Measurements from ENCODE around the gene COPS7B. TPM values are rescaled to one million over a fixed set of nuclear protein-coding genes. Genes with fewer than 3 reads are reported as not detected.

The COPS7B gene
- total and polyA plus RNA-seq, 4 donors = 8.7 to 13.5 (median 10.3) TPM

DNA sequence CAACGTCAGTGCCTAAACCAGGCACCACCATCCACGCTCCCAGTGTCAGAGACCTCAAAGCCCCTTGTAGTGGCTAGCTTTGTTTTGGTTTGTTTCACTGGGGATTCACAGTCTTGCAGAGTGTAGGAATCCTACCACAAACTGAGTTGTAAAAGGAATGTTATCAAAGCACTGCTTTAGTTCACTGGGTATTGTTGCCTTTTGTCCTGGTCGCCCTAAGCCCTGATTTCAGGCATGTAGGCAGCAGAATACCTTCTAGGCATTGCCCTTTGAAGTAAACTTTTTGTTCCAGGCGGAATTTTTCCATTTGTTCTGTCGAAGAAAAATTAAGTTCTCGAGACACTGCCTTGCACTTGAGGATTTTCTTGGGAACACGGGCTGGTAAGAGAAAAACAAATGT lies 48.5 kb upstream of the COPS7B start (continued):
- no peak for TF ChIP-seq RAD21 (IDR thresholded peaks at IDR 0.05)
- no peak for TF ChIP-seq HNF4A (conservative IDR thresholded peaks at IDR 0.05)

DNA sequence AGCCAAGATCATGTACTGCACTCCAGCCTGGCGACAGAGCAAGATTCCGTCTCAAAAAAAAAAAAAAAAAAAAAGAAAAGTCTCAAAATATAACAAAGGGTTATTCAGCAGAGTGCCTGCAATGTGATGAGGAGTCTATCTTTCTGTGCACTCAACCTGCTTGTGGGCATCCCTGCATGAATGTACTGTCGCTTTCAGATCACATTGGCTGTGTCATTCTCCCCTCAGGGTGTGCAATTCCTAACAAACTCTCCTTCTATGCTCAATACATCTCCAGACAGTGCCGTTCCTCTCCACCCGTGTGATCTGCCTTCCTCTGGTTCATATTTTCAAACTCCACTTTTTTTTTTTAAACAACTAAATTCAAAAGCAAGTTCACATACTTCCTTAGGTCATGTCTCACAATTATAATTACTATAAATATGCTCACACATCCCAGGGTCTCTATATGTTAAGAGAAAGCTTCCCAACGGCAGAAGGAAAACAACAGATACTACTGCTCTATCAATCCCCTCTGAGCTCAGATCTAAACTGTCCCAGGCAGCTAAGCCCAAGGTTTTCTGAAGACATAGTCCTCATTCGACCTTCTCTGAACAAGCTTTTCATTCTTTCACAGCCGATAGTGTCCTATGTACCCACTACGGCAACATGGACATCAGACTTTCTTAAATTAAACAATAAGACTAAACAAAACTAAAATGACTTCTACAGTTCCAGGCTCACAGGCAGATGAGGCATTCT lies 42.7 kb upstream of the COPS7B start:
- 78% methylated on average over 9 of the region's 9 CpGs for WGBS
- Histone ChIP-seq H3K9ac (ENCODE audit: low read depth in 1 of 2, low read length in 2 of 2) (no peak overlapping the region), H3K4me3 (ENCODE audit: low read depth in 1 of 3, low read length in 3 of 3) (no peak overlapping the region)

DNA sequence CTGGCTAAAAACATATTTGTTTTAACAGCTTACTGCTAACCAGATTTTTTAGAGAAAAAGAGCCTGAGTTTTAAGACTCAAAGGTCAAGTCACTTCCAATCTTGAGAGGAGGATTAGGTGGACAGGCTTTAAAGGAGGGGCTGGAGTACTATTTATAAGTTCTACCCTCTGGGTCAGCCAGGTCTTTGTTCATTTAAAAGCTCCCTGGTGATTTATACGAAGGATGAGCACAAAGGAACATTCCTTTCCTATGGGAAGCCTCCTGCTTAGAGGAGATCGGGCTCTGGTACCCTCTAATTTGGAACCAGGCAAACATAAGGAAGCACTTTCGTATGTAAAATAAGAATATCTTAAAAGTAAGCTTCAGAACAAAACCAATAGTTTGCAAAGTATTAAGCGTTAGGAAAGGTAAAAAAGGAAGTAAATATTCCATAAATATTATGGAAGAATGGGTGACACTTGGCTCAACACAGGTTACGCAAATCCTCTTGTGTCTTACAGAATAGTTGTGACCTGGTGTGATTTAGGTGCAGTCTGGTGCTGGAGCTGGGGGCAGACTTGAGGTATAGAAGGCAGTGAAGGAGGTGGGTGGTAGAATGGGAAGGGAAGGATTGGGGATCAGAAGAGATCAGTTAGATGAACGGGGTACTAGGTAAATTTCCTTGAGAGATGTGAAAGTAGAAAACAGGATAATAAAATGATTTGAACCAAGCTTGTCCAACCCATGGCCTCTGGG lies 40.8 kb upstream of the COPS7B start:
- H3K4me3 ChIP-seq (ENCODE audit: low read depth in 1 of 3, low read length in 3 of 3) = no peak overlapping the region
- no peak overlapping the region for H3K27ac ChIP-seq (ENCODE audit: low read depth in 1 of 2, low read length in 2 of 2)
- no peak overlapping the region for H3K9ac ChIP-seq (ENCODE audit: low read depth in 1 of 2, low read length in 2 of 2)
- H3K9me3 ChIP-seq (ENCODE audit: control insufficient read depth in 4 of 4, low read length in 3 of 4) = no peaks in the 10 kb centered on the region
- no peaks in the 10 kb centered on the region for H3K36me3 ChIP-seq (ENCODE audit: control insufficient read depth in 4 of 4, insufficient read depth in 3 of 4, low read depth in 1 of 4, low read length in 3 of 4)
- peaks cover 0 to 4% (median 1%) of the 10 kb centered on the region in 4 donors for H3K4me1 ChIP-seq (ENCODE audit: control insufficient read depth in 4 of 4, insufficient read depth in 4 of 4, low read length in 3 of 4)
- TF ChIP-seq, protein P1, sequence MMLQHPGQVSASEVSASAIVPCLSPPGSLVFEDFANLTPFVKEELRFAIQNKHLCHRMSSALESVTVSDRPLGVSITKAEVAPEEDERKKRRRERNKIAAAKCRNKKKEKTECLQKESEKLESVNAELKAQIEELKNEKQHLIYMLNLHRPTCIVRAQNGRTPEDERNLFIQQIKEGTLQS (IDR thresholded peaks at IDR 0.05) = no peak
- TF ChIP-seq, protein P2, sequence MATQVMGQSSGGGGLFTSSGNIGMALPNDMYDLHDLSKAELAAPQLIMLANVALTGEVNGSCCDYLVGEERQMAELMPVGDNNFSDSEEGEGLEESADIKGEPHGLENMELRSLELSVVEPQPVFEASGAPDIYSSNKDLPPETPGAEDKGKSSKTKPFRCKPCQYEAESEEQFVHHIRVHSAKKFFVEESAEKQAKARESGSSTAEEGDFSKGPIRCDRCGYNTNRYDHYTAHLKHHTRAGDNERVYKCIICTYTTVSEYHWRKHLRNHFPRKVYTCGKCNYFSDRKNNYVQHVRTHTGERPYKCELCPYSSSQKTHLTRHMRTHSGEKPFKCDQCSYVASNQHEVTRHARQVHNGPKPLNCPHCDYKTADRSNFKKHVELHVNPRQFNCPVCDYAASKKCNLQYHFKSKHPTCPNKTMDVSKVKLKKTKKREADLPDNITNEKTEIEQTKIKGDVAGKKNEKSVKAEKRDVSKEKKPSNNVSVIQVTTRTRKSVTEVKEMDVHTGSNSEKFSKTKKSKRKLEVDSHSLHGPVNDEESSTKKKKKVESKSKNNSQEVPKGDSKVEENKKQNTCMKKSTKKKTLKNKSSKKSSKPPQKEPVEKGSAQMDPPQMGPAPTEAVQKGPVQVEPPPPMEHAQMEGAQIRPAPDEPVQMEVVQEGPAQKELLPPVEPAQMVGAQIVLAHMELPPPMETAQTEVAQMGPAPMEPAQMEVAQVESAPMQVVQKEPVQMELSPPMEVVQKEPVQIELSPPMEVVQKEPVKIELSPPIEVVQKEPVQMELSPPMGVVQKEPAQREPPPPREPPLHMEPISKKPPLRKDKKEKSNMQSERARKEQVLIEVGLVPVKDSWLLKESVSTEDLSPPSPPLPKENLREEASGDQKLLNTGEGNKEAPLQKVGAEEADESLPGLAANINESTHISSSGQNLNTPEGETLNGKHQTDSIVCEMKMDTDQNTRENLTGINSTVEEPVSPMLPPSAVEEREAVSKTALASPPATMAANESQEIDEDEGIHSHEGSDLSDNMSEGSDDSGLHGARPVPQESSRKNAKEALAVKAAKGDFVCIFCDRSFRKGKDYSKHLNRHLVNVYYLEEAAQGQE (IDR thresholded peaks at IDR 0.05) = no peak
- TF ChIP-seq EGR1 (IDR thresholded peaks at IDR 0.05; ENCODE audit: low read depth in 2 of 2) (no peak), JUND (IDR thresholded peaks at IDR 0.05) (no peak)
- TF ChIP-seq, protein P3, sequence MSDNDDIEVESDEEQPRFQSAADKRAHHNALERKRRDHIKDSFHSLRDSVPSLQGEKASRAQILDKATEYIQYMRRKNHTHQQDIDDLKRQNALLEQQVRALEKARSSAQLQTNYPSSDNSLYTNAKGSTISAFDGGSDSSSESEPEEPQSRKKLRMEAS (IDR thresholded peaks at IDR 0.05) = no peak
- 89% methylated on average over 6 of the region's 6 CpGs for WGBS
- DNase-seq (ENCODE audit: low spot score) = no peak
- no peaks in the 10 kb centered on the region for H3K27me3 ChIP-seq (ENCODE audit: control insufficient read depth in 4 of 4, insufficient read depth in 4 of 4, low read length in 3 of 4)

More for the DNA sequence above, 42.7 kb upstream of the COPS7B start:
- DNase-seq (ENCODE audit: low spot score) = no peak
- TF ChIP-seq, protein P4, sequence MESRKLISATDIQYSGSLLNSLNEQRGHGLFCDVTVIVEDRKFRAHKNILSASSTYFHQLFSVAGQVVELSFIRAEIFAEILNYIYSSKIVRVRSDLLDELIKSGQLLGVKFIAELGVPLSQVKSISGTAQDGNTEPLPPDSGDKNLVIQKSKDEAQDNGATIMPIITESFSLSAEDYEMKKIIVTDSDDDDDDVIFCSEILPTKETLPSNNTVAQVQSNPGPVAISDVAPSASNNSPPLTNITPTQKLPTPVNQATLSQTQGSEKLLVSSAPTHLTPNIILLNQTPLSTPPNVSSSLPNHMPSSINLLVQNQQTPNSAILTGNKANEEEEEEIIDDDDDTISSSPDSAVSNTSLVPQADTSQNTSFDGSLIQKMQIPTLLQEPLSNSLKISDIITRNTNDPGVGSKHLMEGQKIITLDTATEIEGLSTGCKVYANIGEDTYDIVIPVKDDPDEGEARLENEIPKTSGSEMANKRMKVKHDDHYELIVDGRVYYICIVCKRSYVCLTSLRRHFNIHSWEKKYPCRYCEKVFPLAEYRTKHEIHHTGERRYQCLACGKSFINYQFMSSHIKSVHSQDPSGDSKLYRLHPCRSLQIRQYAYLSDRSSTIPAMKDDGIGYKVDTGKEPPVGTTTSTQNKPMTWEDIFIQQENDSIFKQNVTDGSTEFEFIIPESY (IDR thresholded peaks at IDR 0.05) = no peak
- TF ChIP-seq FOXA2 (IDR thresholded peaks at IDR 0.05) (no peak), NR2F2 (IDR thresholded peaks at IDR 0.05) (no peak), FOXA1 (IDR thresholded peaks at IDR 0.05) (no peak), SP1 (IDR thresholded peaks at IDR 0.05) (no peak), YY1 (IDR thresholded peaks at IDR 0.05) (no peak), RXRA (IDR thresholded peaks at IDR 0.05) (no peak), GABPA (IDR thresholded peaks at IDR 0.05 in 1 of 2, conservative IDR thresholded peaks at IDR 0.05 in 1 of 2) (no peak), EGR1 (IDR thresholded peaks at IDR 0.05; ENCODE audit: low read depth in 2 of 2) (no peak), TAF1 (conservative IDR thresholded peaks at IDR 0.05) (no peak), JUND (IDR thresholded peaks at IDR 0.05) (no peak)
- TF ChIP-seq, protein P5, sequence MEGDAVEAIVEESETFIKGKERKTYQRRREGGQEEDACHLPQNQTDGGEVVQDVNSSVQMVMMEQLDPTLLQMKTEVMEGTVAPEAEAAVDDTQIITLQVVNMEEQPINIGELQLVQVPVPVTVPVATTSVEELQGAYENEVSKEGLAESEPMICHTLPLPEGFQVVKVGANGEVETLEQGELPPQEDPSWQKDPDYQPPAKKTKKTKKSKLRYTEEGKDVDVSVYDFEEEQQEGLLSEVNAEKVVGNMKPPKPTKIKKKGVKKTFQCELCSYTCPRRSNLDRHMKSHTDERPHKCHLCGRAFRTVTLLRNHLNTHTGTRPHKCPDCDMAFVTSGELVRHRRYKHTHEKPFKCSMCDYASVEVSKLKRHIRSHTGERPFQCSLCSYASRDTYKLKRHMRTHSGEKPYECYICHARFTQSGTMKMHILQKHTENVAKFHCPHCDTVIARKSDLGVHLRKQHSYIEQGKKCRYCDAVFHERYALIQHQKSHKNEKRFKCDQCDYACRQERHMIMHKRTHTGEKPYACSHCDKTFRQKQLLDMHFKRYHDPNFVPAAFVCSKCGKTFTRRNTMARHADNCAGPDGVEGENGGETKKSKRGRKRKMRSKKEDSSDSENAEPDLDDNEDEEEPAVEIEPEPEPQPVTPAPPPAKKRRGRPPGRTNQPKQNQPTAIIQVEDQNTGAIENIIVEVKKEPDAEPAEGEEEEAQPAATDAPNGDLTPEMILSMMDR (IDR thresholded peaks at IDR 0.05; ENCODE audit: low read depth, low read length, missing input control) = no peak
- TF ChIP-seq, protein P1 (IDR thresholded peaks at IDR 0.05) = no peak
- Histone ChIP-seq H3K4me1 (ENCODE audit: control insufficient read depth in 4 of 4, insufficient read depth in 4 of 4, low read length in 3 of 4) (peaks cover 0 to 1% (median under 1%) of the 10 kb centered on the region in 4 donors), H3K27me3 (ENCODE audit: control insufficient read depth in 4 of 4, insufficient read depth in 4 of 4, low read length in 3 of 4) (no peaks in the 10 kb centered on the region), H3K36me3 (ENCODE audit: control insufficient read depth in 4 of 4, insufficient read depth in 3 of 4, low read depth in 1 of 4, low read length in 3 of 4) (no peaks in the 10 kb centered on the region), H3K9me3 (ENCODE audit: control insufficient read depth in 4 of 4, low read length in 3 of 4) (no peaks in the 10 kb centered on the region), H3K27ac (ENCODE audit: low read depth in 1 of 2, low read length in 2 of 2) (no peak overlapping the region)
